ENCODE measurements around the gene AUP1.
A peak's percentile ranks its signal among the peaks of the same experiment; 100 is the strongest.

Gene AUP1

DNA sequence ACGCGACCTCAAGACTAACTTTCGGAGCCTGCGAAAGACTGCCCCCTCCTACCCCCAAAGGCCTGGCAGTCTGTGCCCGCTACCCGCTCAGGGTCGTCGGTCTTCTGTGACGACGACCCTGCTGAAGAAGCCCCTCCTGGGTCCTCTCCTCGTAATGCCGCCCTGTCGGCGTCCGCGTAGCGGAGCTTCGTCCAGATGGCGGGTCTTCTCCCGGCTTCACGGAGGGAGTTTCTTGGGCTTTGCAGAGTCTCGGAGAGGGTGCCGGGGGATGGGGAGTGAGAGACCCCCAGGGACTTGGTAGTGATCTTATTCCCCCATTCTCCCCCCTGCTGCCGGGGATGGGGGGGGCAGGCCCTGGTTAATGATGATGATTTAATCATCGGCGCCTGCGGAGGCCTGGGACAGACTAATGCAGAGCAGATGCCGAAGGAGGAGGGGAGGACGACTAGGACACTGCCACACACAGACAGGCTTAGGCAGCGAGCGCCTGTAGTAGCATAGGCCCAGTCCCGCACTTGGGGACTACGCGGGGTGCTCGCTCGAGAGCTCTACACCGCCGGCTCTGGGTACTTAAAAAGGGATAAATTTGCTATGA, 21.5 kb downstream of the AUP1 start:
- H4K20me1 ChIP-seq (ENCODE audit: insufficient read depth, low read length), result no peaks in the 10 kb centered on the region
- peak overlapping the region; percentile 88 for H3K4me2 ChIP-seq (ENCODE audit: low read length)
- peaks cover 32% of the 10 kb centered on the region for H3K4me1 ChIP-seq (ENCODE audit: low read length)
- H3K27me3 ChIP-seq (ENCODE audit: low read depth, low read length), result no peaks in the 10 kb centered on the region
- H2AFZ ChIP-seq (ENCODE audit: low read depth, low read length), result peak overlapping the region; percentile 24; the same call in 1 of the 2 replicates
- H3K9me3 ChIP-seq (ENCODE audit: insufficient read depth, low read length), result no peaks in the 10 kb centered on the region
- H3K27ac ChIP-seq (ENCODE audit: low read length), result peak overlapping the region; percentile 93
- TF ChIP-seq, protein P1, sequence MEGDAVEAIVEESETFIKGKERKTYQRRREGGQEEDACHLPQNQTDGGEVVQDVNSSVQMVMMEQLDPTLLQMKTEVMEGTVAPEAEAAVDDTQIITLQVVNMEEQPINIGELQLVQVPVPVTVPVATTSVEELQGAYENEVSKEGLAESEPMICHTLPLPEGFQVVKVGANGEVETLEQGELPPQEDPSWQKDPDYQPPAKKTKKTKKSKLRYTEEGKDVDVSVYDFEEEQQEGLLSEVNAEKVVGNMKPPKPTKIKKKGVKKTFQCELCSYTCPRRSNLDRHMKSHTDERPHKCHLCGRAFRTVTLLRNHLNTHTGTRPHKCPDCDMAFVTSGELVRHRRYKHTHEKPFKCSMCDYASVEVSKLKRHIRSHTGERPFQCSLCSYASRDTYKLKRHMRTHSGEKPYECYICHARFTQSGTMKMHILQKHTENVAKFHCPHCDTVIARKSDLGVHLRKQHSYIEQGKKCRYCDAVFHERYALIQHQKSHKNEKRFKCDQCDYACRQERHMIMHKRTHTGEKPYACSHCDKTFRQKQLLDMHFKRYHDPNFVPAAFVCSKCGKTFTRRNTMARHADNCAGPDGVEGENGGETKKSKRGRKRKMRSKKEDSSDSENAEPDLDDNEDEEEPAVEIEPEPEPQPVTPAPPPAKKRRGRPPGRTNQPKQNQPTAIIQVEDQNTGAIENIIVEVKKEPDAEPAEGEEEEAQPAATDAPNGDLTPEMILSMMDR (IDR thresholded peaks at IDR 0.05; ENCODE audit: low read depth, low read length), result no peak
- no peak for TF ChIP-seq EZH2phosphoT487 (IDR thresholded peaks at IDR 0.05; ENCODE audit: low read depth)
- H3K4me3 ChIP-seq (ENCODE audit: low read length), result peak overlapping the region; percentile 82
- peaks cover 13% of the 10 kb centered on the region for H3K36me3 ChIP-seq (replicated peaks; ENCODE audit: low read depth, low read length)
- H3K79me2 ChIP-seq (ENCODE audit: low read length), result peaks cover 11% of the 10 kb centered on the region
- peak overlapping the region; percentile 91 for H3K9ac ChIP-seq (ENCODE audit: low read length)

DNA sequence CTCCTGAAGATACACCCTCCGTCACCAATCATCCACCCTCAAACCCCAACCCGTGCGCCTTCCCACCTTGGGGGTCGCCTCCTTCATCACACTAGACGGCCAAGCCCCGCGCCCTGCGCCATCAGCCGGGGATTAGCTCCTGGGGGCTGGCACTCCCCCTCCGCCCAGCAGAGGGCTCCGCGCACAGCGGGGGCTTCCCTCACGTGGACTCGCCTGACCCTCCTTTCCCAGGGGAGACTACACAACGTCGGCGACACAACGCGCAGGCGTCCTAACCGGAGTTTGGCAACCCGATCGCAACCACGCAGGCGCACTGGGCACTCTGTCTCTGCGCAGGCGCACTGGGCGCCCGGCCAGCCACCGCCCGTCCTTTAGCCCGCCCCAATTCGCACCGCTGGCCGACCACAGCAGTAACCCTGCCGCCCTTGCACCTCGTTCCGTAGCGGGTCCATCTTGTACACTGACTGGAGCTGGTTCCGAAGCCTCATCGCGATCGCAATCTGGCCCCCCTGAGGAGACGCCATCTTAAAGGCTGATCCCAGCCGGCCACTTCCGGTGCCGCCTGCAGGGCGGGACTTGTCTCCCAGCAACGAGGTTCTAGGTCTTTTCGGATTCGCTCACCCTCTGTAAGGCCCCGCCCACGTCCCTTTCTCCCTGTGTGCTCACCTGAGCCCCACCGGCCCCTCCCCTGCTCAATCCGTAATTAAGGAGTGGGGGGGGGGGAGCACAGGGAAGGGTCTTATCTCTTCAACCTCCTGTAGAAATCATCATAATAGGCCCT, 22.2 kb downstream of the AUP1 start, which contains the start of gene PCGF1:
PCGF1 (minus strand) TSS at position 551 of the 781 bp plus-strand sequence; CDS start at position 524, 27 bp downstream.
- H2AFZ ChIP-seq (ENCODE audit: low read depth, low read length), result peak within 1 kb of the TSS; percentile 88; the same call in 1 of the 2 replicates
- peak within 1 kb of the TSS; percentile 93 for H3K27ac ChIP-seq (ENCODE audit: low read length)
- no peaks in the 10 kb centered on the region for H3K27me3 ChIP-seq (ENCODE audit: low read depth, low read length)
- H3K9ac ChIP-seq (ENCODE audit: low read length), result peak within 1 kb of the TSS; percentile 91
- H3K79me2 ChIP-seq (ENCODE audit: low read length), result peaks cover 11% of the 10 kb centered on the region
- H3K36me3 ChIP-seq (replicated peaks; ENCODE audit: low read depth, low read length), result peaks cover 13% of the 10 kb centered on the region
- TF ChIP-seq EZH2phosphoT487 (IDR thresholded peaks at IDR 0.05; ENCODE audit: low read depth), result no peak
- TF ChIP-seq, protein P1 (IDR thresholded peaks at IDR 0.05; ENCODE audit: low read depth, low read length), result peak; percentile 59
- no peaks in the 10 kb centered on the region for H3K9me3 ChIP-seq (ENCODE audit: insufficient read depth, low read length)
- peaks cover 32% of the 10 kb centered on the region for H3K4me1 ChIP-seq (ENCODE audit: low read length)
- no peaks in the 10 kb centered on the region for H4K20me1 ChIP-seq (ENCODE audit: insufficient read depth, low read length)
- H3K4me3 ChIP-seq (ENCODE audit: low read length), result peak within 1 kb of the TSS; percentile 82
- peak within 1 kb of the TSS; percentile 88 for H3K4me2 ChIP-seq (ENCODE audit: low read length)

DNA sequence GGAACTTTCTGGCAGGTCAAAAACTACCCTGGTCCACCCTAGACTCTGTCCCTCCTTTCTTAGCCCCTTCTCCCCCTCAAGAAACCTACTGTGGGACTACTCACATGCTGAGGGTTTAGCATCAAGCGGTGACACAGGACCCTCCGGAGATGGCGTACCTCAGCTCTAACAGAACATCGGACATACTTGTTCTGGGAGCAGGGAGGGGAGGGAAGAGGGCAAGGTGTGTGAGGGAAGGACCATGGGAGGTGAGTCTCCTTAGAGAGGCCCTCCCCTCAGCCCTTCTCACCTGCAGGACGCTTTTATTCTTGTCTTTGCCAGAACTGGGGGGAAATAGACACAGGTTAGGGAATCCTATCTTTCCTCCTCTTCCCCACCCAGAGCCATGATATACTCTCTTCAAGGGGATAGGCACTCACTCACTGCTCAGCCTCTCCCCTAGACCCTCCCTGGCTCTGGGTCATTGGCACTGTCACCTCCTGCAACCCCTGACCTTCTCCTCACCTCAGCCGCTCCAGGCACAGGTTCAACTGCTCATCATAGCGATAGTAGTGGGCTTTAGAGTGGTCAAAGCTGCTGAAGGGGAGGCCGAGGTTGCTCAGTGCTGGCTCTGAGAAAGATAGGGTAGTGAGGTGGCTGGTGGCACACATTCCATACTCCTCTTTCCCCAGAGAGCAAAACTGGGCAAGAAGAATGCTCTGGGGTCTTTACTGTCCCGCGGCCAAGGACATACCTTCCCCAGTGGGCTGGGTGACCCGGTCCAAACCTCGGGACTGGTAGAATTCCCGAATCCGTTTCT, 23.9 kb downstream of the AUP1 start:
- no peak overlapping the region for H3K4me3 ChIP-seq (ENCODE audit: low read length)
- H3K4me1 ChIP-seq (ENCODE audit: low read length), result peaks cover 32% of the 10 kb centered on the region
- H2AFZ ChIP-seq (ENCODE audit: low read depth, low read length), result no peak overlapping the region
- H3K27me3 ChIP-seq (ENCODE audit: low read depth, low read length), result no peaks in the 10 kb centered on the region
- H3K36me3 ChIP-seq (replicated peaks; ENCODE audit: low read depth, low read length), result peaks cover 13% of the 10 kb centered on the region
- H3K9ac ChIP-seq (ENCODE audit: low read length), result no peak overlapping the region
- TF ChIP-seq, protein P1 (IDR thresholded peaks at IDR 0.05; ENCODE audit: low read depth, low read length), result no peak
- no peak for TF ChIP-seq EZH2phosphoT487 (IDR thresholded peaks at IDR 0.05; ENCODE audit: low read depth)
- no peaks in the 10 kb centered on the region for H3K9me3 ChIP-seq (ENCODE audit: insufficient read depth, low read length)
- no peak overlapping the region for H3K27ac ChIP-seq (ENCODE audit: low read length)
- peaks cover 11% of the 10 kb centered on the region for H3K79me2 ChIP-seq (ENCODE audit: low read length)
- no peaks in the 10 kb centered on the region for H4K20me1 ChIP-seq (ENCODE audit: insufficient read depth, low read length)
- peak overlapping the region; percentile 7; the same call in 1 of the 2 replicates for H3K4me2 ChIP-seq (ENCODE audit: low read length)
